M059J (cell line): ENCODE results near the gene MYL9. TPM values are rescaled to one million over a fixed set of nuclear protein-coding genes. Genes with fewer than 3 reads are reported as not detected.
"Not testable (repeated sequence)": the region's sequence is repeated elsewhere in the genome, so short reads cannot be mapped to it uniquely, and the experiment has no call there.

Experiments used
- DNase-seq: peaks from one replicate; pipeline ENCODE4 v3.0.0-alpha.2; 2012; ENCODE audit warnings: low read depth
- total RNA-seq: library from RNA; depleted of rRNA; stranded (reverse); fragments of >200 nt; shearing (Covaris generic); gene quantifications from 2 replicates; pipeline ENCODE4 v1.2.3, GENCODE V29; 2014

The MYL9 gene
- total RNA-seq, 1 experiment from 2014 or later = 39.2 TPM

DNA sequence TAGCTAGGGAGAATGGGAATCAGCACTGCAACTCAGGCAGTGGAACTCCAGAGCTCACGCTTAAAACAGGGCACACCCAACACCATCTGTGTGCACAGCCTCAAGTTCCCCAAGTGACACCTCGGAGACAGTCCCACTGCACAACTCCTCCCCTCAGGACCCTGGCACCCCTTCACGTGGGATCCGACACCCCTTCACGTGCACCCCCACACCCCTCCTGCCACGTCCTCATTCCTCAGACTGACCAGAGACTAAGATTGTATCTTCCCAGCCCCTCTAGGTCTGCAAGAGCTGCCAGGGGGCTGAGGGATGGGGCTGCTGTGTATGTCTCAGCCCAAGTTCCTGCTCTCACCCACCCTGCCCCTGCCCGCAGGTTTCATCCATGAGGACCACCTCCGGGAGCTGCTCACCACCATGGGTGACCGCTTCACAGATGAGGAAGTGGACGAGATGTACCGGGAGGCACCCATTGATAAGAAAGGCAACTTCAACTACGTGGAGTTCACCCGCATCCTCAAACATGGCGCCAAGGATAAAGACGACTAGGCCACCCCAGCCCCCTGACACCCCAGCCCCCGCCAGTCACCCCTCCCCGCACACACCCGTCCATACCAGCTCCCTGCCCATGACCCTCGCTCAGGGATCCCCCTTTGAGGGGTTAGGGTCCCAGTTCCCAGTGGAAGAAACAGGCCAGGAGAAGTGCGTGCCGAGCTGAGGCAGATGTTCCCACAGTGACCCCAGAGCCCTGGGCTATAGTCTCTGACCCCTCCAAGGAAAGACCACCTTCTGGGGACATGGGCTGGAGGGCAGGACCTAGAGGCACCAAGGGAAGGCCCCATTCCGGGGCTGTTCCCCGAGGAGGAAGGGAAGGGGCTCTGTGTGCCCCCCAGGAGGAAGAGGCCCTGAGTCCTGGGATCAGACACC lies 7.6 kb downstream of the MYL9 start:
- DNase-seq = no peak

DNA sequence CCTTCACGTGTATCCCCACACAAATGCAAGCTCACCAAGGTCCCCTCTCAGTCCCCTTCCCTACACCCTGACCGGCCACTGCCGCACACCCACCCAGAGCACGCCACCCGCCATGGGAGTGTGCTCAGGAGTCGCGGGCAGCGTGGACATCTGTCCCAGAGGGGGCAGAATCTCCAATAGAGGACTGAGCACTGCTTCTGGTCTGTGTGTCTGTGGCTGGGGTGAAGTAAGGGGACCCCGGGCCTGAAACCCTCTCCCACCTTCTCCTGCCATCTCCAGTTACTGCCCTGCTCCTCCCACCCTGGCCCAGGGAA lies 8.3 kb downstream of the MYL9 start:
- DNase-seq = no peak

DNA sequence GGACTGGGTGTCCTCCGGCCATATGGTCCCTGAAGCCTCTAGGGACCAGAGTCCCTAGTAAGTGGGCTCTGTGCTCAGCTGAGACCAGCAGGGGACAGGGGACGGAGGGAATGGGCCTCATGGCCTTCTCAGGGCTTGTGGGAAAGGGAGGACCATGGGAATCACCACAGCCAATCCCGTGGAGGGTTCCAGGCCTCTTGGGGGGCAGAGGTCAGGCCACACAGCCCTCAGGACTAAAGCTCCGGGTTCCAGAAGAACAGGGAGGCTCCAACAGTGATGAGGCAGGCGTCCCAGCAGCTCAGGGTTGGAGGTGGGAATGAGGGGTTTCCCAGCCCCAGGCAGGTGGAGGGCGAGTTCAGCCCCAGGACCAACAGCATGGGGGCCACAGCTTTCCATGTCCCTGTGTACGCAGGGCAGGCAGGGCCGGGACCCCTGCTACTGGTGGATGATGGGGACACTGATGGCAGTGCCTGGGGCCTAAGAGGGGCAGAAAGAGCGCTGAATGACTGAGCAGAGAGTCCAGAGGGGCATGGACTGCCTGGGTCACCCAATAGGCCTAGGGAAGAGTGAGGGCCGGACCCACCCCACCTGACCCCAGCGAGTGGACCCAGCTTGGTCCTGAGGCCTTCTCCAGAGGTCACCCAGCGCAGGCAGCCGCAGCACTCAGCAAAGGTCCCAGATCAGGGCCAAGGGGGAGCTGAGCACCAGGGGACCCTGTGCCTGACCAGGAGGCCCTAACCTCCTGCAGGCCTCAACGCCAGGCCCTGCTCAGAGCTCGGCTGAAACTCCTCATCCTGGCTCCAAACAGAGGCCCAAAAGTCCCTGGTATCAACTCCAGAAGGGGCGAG lies 8.8 kb downstream of the MYL9 start:
- DNase-seq = no peak

DNA sequence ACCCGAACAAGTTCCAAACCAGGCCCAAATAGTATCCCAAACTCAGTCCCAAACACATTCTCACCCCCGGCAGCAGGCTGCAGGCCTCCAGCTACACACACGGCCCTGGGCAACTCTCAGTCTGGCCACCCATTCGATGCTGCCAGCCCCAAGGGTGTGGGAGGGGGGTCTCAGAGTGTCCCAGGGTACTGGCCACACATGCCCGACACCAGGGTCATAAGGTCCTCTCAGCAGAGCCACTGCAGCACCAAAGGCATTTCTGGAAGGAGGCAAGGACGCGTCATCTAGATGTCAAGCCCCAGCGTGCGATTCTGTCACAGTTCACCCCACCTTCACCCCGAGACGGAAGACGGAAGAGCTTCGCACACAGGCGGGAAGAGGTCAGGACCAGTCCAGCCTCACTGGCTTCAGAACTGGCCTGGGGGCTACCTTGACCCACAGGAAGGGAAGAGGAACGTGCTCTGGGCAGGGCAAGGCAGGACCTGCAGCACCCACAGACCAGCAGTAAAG lies 9.5 kb downstream of the MYL9 start:
- DNase-seq = no peak

DNA sequence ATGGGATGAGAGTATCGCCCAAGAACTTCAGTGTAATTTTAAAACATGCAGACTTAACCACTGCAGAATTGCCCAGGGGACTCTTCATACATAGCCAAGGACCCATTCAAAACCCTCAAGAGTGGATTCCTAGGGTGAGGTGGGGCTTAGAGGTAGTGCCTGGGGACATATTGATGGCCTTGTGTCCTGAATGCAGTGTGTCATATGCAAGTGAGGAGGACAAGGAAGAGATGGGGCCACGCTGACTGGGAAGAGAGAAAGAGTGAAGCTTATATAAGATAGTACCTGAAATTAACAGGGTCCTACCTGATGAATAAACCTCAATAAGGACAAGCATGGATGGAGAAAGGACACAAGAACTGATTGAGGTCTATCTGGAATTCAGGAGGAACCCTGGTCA lies 13.9 kb downstream of the MYL9 start:
- DNase-seq = no peak

DNA sequence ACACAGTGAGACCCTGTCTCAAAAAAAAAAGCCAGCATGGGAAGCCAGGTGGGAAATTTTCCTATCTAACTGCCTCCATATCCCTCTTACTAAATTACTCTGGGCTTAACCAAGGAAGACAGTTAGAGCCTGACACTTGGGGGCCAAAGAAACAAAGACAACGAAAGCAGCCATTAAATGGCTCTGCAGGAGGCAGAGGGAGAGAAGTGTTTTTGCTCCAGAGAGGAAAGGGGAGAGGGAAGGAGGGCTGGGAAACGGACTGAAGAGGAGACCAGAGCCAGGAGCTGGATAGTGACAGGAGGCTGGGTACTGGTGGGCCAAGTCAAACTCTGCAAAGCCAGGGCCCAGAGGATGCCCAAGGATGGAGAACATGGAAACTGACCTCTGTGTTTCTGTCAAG lies 21.4 kb downstream of the MYL9 start:
- no peak for DNase-seq

DNA sequence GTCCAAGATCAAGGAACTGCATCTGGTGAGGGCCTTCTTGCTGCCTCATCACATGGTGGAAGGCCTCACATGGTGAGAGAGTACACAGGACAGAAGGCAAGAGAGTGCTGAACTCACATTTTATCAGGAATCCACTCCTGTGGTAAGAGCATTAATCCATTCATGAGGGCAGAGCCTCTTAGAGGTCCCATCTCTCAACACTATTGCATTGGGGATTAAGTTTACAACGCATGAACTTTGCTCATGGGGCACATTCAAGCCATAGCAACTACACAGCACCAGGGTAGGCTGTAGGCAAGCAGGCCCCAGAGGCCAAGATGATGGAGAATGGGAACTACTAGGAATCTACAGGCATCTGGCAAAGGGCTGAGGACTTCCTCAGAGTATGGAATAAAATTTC lies 22.1 kb downstream of the MYL9 start:
- no peak for DNase-seq

DNA sequence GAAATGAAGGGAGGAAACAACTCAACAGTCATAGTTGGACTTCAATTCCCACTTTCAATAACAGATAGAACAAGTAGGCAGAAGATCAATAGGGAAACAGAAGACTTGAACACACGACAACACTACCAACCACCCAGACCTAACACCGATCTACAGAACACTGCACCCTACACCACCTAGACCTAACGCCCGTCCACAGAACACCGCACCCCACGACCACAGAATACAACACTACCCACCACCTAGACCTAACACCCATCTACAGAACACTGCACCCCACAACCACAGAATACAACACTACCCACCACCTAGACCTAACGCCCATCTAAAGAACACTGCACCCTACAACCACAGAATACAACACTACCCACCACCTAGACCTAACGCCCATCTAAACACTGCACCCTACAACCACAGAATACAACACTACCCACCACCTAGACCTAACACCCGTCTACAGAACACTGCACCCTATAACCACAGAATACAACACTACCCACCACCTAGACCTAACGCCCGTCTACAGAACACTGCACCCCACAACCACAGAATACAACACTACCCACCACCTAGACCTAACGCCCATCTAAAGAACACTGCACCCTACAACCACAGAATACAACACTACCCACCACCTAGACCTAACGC lies 22.9 kb downstream of the MYL9 start:
- not testable (repeated sequence) for DNase-seq

DNA sequence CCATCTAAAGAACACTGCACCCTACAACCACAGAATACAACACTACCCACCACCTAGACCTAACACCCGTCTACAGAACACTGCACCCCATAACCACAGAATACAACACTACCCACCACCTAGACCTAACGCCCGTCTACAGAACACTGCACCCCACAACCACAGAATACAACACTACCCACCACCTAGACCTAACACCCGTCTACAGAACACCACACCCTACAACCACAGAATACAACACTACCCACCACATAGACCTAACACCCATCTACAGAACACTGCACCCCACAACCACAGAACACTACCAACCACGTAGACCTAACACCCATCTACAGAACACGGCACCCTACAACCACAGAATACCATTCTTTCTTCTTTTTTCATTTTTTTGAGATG lies 23.4 kb downstream of the MYL9 start:
- DNase-seq = not testable (repeated sequence)

DNA sequence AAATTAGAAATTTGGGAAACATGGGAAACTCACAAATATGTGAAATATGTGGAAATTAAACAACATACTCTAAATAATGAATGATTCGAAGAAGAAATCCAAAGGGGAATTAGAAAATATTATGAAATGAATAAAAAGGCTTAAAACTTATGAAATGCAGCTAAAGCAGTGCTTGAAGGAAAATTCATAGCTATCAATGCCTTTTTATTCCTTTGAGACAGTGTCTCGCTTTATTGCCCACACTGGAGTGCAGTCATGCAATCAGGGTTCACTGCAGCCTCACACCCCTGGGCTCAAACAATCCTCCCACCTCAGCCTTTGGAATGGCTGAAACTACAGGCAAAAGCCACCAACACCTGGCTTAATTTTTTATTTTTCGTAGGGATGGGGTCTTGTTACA lies 24.2 kb downstream of the MYL9 start:
- DNase-seq = no peak

DNA sequence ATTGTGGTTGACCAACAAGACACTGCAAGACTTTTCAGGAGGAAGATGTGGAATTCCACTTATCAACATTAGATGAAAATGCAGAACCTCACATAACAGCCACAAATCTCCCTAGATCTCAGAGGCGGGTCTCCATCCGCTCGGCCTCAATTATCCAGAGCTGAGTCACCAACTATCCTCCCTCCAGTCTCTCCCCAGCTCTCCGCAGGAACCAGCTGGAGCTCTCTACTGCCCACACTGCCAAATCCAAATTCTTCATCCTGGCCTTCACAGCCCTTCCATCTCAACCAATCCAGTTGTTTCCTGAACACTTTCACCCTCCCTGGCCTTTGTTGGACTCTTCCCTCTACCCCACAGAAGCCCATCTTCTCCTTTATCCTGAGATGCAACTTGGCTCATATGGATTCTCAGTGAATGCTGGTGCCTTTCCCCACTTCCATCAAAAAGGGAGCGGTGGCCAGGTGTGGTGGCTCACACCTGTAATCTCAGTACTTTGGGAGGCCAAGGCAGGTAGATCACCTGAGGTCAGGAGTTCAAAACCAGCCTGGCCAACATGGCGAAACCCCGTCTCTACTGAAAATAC lies 28.6 kb downstream of the MYL9 start:
- peak; percentile 78 for DNase-seq

DNA sequence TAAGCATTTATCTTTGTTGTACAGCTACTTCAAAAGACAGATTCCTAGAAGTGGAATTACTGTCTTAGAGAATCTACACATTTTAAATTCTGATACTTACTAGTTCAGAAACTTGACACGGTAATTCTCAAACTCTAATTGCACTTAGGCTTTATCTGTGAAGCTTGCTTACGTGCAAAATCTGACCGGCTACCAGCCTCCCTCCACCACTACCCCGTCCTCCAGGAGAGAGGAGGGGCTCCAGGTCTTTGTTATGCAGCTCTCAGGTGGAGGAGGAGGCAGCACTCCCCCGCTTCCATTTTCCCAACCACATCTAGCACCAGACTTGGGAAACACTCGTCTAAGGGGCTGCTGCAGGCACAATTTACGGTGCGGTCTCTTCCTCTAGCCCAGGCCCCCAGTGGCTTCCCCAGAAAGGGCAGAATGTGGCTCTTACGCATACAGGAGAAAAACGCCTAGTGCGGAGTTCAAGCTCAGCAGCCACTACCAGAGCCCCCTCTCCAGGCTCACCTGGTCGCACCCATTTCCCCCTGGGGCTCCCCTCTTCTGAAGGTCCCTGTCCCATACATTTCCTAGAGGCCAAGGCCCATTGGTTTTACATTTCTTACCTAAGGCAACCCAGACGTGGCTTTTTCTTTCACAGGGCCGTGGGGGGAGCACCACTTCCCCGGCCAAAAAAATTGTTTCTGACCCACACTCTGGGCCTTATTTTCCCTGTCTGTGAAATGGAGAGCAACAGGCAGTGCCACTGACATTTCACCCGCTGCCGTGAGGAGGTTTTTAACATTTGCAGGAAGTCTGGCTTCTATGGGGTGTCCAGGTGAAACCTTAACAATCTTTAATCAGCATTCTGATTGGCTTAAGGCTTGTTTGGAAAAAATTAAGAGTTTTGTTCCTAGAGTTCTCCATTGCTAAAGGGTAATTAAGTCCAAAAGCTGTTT lies 30.5 kb downstream of the MYL9 start:
- no peak for DNase-seq

DNA sequence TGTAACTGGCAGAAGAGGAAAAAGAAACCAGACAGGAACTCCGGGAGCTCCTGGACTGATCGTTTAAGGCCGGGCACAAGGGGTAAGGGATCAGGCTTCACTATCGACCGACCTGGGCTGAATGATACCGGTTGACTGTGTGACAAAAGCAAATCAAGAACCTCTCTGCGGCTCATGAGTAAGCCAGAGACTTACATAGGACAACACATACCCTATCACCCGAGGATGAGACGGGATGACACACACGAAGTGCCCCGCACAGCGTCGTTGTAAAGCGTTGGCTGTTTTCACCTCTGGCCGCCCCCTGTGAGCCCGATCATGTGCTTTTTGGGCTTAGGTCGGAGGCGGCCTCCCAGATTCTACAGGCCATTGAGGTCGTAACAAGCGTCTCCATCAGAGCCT lies 31.4 kb downstream of the MYL9 start:
- DNase-seq = peak; percentile 32

DNA sequence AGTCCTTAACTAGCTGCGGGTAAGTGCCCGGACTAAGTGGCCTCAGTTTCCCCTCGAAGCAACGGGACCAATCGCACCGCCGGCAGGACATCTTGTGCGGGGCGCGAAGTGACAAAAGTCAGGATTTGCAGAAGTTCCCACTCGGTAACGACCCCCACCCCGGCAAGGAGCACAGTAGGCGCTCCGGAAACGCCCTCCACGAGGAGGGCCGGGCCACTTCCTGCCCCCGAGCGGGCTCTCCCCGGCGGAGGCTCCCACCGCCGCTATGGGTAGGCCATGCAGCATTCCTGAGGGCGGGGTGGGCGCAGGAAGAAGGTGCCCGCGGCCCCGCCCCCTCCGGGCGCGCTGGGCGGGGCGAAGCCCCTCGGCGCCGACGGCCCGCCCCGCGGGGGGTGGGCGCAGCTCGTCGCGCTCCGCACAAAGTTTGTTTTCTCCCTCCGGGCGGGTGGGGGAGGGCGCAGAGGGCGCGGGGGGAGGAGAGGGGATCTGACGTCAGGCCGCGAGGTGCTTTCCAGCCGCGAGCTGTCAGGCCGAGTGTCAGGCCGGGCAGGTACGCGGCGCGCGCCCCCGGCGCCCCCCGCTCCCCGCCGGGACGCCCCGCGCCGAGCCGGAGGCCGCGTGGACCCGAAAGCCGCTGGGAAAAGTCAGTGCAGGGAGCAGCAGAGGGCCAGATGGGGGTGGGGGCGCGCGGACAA lies 31.9 kb downstream of the MYL9 start, which contains the start of gene TGIF2:
Gene TGIF2, plus strand, starts transcription at position 495 of the 695 bp plus-strand sequence. CDS start 5,178 bp downstream, outside the sequence.
- DNase-seq = peak; percentile 82

DNA sequence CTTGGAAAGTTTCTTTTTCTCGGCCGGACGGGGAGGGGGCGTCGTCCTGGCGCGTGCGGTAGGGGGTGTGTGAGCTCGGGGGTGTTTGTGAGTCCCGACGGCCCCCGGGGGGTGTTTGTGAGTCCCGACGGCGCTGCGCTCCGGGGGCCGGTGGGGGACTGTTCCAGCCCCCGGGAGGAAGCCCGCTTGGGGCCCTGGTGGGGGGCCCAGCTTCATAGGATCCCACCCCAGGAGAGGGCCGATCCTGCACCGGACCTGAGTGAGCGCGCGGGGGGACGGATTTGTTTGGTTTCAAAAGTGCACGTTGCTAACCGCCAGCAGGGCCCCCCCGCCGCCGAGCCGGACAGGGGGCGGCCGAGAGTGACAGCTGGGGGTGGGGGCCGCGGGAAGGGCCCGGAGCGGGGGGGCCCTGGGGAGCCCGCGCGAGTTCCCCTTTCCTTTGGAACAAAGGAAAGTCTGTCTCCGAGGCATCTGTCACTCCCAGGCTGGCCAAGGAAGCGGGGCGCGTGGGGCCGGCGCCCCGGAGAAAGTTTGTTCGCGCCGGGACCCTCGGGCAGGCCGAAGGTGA lies 32.6 kb downstream of the MYL9 start:
- DNase-seq = peak; percentile 34

DNA sequence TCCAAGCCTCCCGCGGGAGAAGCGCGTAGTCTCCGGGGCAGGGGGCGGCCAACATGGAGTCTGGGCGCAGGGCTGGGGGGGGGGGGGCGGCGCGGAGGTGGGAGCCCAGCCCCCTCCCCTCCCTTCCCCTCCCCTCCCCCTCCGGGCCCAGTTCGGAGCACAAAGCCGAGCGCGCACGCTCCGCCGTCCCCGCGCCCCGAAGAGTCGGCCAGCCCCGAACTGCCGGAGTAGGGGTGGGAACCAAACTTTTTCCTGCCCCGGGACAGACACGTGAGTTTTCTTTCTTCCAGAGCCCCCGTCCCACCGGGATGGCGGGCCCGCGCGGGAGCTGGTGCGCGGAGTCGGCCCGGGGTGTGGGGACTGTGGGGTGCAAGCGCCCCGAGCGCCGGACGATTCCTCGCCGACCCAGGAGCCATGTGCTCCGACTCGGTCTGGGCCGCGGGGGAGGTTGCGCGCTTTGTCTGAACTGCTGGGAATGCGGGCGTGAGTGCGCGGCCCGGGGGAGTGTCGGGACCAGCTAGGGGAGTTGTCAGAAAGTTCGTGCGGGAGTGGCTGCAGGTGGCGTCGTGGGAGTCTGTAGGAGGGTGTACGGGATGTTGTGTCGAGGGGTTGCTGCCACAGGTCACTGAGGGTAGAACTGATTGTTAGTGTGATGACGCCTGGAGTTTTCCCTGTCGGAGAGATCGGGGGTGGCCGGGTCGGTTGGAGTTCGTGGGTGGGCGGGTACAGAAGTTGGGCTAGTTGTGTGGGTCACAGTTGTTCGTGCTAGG lies 33.2 kb downstream of the MYL9 start:
- peak; percentile 61 for DNase-seq

DNA sequence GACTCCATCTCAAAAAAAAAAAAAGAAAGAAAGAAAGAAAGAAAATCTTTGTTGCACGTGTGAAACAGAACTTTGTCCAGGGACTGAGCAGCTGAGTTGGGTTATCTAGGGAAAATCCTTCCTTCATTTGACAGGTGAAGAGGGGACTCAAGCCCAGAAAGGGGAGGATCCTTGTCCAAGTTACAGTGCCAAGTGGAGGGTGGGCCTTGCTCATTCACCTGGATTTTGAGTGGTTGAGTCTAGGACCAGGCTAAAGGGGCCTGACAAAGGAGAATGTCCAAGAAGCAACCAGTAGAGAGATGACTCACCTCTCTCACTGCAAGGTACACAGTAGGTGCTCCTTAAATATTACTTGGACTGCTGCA lies 34.7 kb downstream of the MYL9 start:
- no peak for DNase-seq

DNA sequence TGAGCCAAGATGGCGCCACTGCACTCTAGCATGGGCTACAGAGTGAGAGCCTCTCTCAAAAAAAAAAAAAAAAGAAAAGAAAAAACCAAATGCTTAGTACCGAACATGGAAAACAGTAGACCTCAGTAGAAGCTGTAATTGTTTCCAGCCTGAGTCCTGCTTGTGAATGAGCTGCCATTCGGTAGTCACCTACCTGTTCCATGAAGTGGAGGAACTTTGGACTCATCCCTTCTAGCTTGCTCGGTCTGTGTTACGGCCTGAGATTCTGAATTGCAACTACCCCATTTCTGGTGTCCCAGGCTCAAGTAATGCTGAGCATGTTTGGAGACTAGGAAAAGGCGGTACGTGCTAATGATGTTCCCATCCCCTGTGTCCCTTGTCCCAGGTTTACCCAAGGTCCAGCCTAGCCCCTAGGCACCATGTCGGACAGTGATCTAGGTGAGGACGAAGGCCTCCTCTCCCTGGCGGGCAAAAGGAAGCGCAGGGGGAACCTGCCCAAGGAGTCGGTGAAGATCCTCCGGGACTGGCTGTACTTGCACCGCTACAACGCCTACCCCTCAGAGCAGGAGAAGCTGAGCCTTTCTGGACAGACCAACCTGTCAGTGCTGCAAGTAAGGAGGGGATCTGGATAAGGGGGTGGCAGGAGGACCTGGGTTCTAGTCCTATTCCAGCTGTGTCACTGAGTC lies 37.2 kb downstream of the MYL9 start:
- DNase-seq = no peak
